ENCODE results near the gene ZNF552.

DNA sequence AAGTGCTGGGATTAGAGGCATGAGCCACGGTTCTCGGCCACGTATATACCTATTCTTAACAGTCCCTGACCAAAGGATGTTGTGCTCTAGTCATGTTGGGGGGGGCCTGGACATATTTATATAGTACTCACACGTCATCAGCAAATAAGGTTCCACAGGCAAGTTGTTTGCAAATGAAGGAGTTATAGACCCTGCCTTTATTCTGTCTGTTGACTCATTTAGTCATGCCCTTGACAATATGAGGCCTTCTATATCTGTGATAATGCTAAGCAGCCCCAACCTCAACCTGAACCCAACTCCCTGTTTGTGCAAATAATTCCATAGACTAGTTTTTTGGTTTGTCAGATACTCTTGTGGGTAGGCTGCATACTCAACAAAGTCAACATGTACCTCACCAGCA lies 36.4 kb downstream of the ZNF552 start:
- TF ChIP-seq EZH2phosphoT487 (IDR thresholded peaks at IDR 0.05; ENCODE audit: low read depth), result no peak
- TF ChIP-seq, protein P1, sequence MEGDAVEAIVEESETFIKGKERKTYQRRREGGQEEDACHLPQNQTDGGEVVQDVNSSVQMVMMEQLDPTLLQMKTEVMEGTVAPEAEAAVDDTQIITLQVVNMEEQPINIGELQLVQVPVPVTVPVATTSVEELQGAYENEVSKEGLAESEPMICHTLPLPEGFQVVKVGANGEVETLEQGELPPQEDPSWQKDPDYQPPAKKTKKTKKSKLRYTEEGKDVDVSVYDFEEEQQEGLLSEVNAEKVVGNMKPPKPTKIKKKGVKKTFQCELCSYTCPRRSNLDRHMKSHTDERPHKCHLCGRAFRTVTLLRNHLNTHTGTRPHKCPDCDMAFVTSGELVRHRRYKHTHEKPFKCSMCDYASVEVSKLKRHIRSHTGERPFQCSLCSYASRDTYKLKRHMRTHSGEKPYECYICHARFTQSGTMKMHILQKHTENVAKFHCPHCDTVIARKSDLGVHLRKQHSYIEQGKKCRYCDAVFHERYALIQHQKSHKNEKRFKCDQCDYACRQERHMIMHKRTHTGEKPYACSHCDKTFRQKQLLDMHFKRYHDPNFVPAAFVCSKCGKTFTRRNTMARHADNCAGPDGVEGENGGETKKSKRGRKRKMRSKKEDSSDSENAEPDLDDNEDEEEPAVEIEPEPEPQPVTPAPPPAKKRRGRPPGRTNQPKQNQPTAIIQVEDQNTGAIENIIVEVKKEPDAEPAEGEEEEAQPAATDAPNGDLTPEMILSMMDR (IDR thresholded peaks at IDR 0.05; ENCODE audit: low read depth, low read length), result no peak
